OCI-LY3 (cell line): ENCODE measurements around the gene RAB6A.

Experiments
- EZH2phosphoT487 ChIP-seq: fragments of 200-600 bp; shearing (Covaris generic); IDR thresholded peaks from 2 replicates; pipeline ENCODE4 v1.6.1; 2018; ENCODE audit warnings: antibody characterized with exemption, mixed run types, low read depth
- TF ChIP-seq, protein P1 (sequence below): fragments of 200-600, 300-600 bp; sonication (generic); IDR thresholded peaks from 2 replicates; pipeline ENCODE4 v1.5.1; 2014; ENCODE audit warnings: antibody characterized with exemption, low read length, low read depth

GRCh38 chr11:73655686-73656085, 105.2 kb downstream of the RAB6A start:
- TF ChIP-seq, protein P1, sequence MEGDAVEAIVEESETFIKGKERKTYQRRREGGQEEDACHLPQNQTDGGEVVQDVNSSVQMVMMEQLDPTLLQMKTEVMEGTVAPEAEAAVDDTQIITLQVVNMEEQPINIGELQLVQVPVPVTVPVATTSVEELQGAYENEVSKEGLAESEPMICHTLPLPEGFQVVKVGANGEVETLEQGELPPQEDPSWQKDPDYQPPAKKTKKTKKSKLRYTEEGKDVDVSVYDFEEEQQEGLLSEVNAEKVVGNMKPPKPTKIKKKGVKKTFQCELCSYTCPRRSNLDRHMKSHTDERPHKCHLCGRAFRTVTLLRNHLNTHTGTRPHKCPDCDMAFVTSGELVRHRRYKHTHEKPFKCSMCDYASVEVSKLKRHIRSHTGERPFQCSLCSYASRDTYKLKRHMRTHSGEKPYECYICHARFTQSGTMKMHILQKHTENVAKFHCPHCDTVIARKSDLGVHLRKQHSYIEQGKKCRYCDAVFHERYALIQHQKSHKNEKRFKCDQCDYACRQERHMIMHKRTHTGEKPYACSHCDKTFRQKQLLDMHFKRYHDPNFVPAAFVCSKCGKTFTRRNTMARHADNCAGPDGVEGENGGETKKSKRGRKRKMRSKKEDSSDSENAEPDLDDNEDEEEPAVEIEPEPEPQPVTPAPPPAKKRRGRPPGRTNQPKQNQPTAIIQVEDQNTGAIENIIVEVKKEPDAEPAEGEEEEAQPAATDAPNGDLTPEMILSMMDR = no peak
- no peak for TF ChIP-seq EZH2phosphoT487
